Kidney (tissue), 14 donors: ENCODE measurements around the gene DDX51. TPM values are rescaled to one million over a fixed set of nuclear protein-coding genes. Genes with fewer than 3 reads are reported as not detected.

ENCODE experiments used
- DNase-seq, 5 donors: peaks; one replicate each; pipeline ENCODE4 v3.0.0-alpha.2; 2013 to 2020
- FAIRE-seq: peaks from 2 replicates; lab custom pipeline; 2012; peaks lifted over from hg19 to GRCh38; lab: Jason Lieb, UNC
- H3K27ac ChIP-seq, 2 donors: one replicate each; pipeline ENCODE4 v1.7.0; 2013; ENCODE audit warnings: low read depth in 2 of 2, low read length in 2 of 2, inconsistent platforms in 1 of 2
- H3K27me3 ChIP-seq: one replicate; pipeline ENCODE4 v1.7.1; 2013; ENCODE audit warnings: low read length, inconsistent platforms; ENCODE audit not compliant: control insufficient read depth, insufficient read depth
- H3K36me3 ChIP-seq, 3 donors: one replicate each; pipeline versions ENCODE4 v1.7.0 to v1.7.1; 2013; ENCODE audit warnings: low read length in 3 of 3, control low read depth in 1 of 3, inconsistent platforms in 1 of 3; ENCODE audit not compliant: insufficient read depth in 3 of 3, control insufficient read depth in 2 of 3
- H3K4me1 ChIP-seq, 3 donors: one replicate each; pipeline versions ENCODE4 v1.7.0 to v1.7.1; 2013; ENCODE audit warnings: low read length in 3 of 3, inconsistent platforms in 1 of 3, low read depth in 1 of 3; ENCODE audit not compliant: control insufficient read depth in 2 of 3, insufficient read depth in 2 of 3
- H3K4me3 ChIP-seq, 3 donors: one replicate each; pipeline versions ENCODE4 v1.7.0 to v1.8.1; 2013; ENCODE audit warnings: low read length in 3 of 3, control low read depth in 1 of 3, inconsistent platforms in 1 of 3
- H3K9ac ChIP-seq, 3 donors: one replicate each; pipeline versions ENCODE4 v1.7.0 to v1.7.1; 2013; ENCODE audit warnings: low read length in 3 of 3, control low read depth in 1 of 3, inconsistent platforms in 1 of 3
- H3K9me3 ChIP-seq, 3 donors: one replicate each; pipeline versions ENCODE4 v1.7.0 to v1.7.1; 2013; ENCODE audit warnings: low read length in 3 of 3, control low read depth in 1 of 3, inconsistent platforms in 1 of 3; ENCODE audit not compliant: control insufficient read depth in 2 of 3, insufficient read depth in 1 of 3
- CTCF ChIP-seq: IDR thresholded peaks from 3 replicates; pipeline ENCODE4 v1.5.1; 2012; ENCODE audit warnings: mild to moderate bottlenecking, moderate library complexity, borderline replicate concordance; ENCODE audit not compliant: insufficient read depth; ENCODE audit errors: extremely low read depth
- intact Hi-C: fragments of 100-400 bp; cut with DNase I; formaldehyde crosslinking; loops from one replicate; pipeline ENCODE4 v1.11.1; 2022
- polyA plus RNA-seq: library from polyadenylated mRNA; stranded (reverse); fragments of 350-450 nt; fragmentation: Illumina TruSeq; extraction: RNeasy Lipid Tissue Mini Kit (QIAGEN cat#74804); gene quantifications from one replicate; pipeline ENCODE4 v1.2.3, GENCODE V29; 2014; ENCODE audit warnings: low read depth, low replicate concordance; ENCODE audit not compliant: insufficient read depth
- total RNA-seq: library from RNA; stranded (reverse); fragmentation: NEBNext Ultra II Directional; extraction: Animal tissue kit (Norgen Biotek cat#: 25700); gene quantifications from one replicate; pipeline ENCODE4 v1.2.1, GENCODE V29; 2021
- donor health status: control.
- donor health status: control.
- donor health status: control.
- donor health status: control.
- donor health status: control.
- donor health status: DM: yes; HTN: yes; CAD: no.
- donor health status: Normal renal cell carcinoma (clear cell type).

The DDX51 gene
- total and polyA plus RNA-seq, 2 donors from 2014 or later: 10.3 to 19.6 TPM

- Histone ChIP-seq H3K9me3 (no peaks in the 10 kb centered on the region), H3K36me3 (no peaks in the 10 kb centered on the region), H3K9ac (no peak overlapping the region), H3K27ac (no peak overlapping the region), H3K4me3 (no peak overlapping the region), H3K4me1 (no peaks in the 10 kb centered on the region), H3K27me3 (no peaks in the 10 kb centered on the region)
- intact Hi-C loops: no loop called here
- FAIRE-seq (no peak), DNase-seq (peak in 1 of 5 donors; percentile 56)
- TF ChIP-seq CTCF: no peak
Measured at GRCh38 chr12:132173135-132174014, 29.3 kb upstream of the DDX51 start.

- H3K9me3 ChIP-seq: no peaks in the 10 kb centered on the region
- H3K27ac ChIP-seq: no peak overlapping the region
- H3K36me3 ChIP-seq: no peaks in the 10 kb centered on the region
- H3K27me3 ChIP-seq: no peaks in the 10 kb centered on the region
- H3K4me3 ChIP-seq: no peak overlapping the region
- no peak for TF ChIP-seq CTCF
- no peak overlapping the region for H3K9ac ChIP-seq
- FAIRE-seq (no peak), DNase-seq (peak in 2 of 5 donors; percentile 48 to 72)
- intact Hi-C loops: no loop called here
- no peaks in the 10 kb centered on the region for H3K4me1 ChIP-seq
Measured at GRCh38 chr12:132172619-132173018, 28.5 kb upstream of the DDX51 start.

GRCh38 chr12:132171968-132172521 is 27.9 kb upstream of the DDX51 start:
- Histone ChIP-seq H3K4me3 (no peak overlapping the region), H3K27me3 (no peaks in the 10 kb centered on the region), H3K9me3 (no peaks in the 10 kb centered on the region), H3K9ac (no peak overlapping the region), H3K27ac (no peak overlapping the region), H3K4me1 (no peaks in the 10 kb centered on the region), H3K36me3 (no peaks in the 10 kb centered on the region)
- intact Hi-C loops: no loop called here
- no peak for TF ChIP-seq CTCF
- peak in 2 of 5 donors; percentile 43 to 65 for DNase-seq
- FAIRE-seq: no peak
